Peyer's patch (tissue), 4 donors: ENCODE data around the gene CNRIP1. TPM values are rescaled to one million over a fixed set of nuclear protein-coding genes. Genes with fewer than 3 reads are reported as not detected.

Experiments used
- DNase-seq, 3 donors: peaks; one replicate each; pipeline ENCODE4 v3.0.0-alpha.2; 2017 to 2019
- H3K27ac ChIP-seq, 4 donors: fragments of 200-600 bp; sonication (generic); one replicate each; pipeline ENCODE4 v1.5.1; 2016 to 2019
- H3K27me3 ChIP-seq, 2 donors: fragments of 200-600 bp; sonication (generic); one replicate each; pipeline ENCODE4 v1.5.1; 2019
- H3K36me3 ChIP-seq, 3 donors: fragments of 200-600 bp; sonication (generic); one replicate each; pipeline ENCODE4 v1.5.1; 2016 to 2019
- H3K4me1 ChIP-seq, 4 donors: fragments of 200-600 bp; sonication (generic); one replicate each; pipeline ENCODE4 v1.5.1; 2016 to 2019
- H3K4me3 ChIP-seq, 4 donors: fragments of 200-600 bp; sonication (generic); 1 replicate in 3 of 4; 2 replicates in 1 of 4; pipeline ENCODE4 v1.5.1; 2016 to 2019; ENCODE audit warnings: mild to moderate bottlenecking in 1 of 4
- H3K9me3 ChIP-seq, 4 donors: fragments of 200-600 bp; sonication (generic); one replicate each; pipeline ENCODE4 v1.5.1; 2016 to 2019; ENCODE audit warnings: mild to moderate bottlenecking in 1 of 4
- POLR2A ChIP-seq, 2 donors: fragments of 450-650 bp; IDR thresholded peaks; one replicate each; pipeline ENCODE4 v1.5.1; 2017; ENCODE audit warnings: antibody characterized with exemption in 2 of 2, mild to moderate bottlenecking in 2 of 2, moderate library complexity in 2 of 2
- total RNA-seq, 4 donors: library from RNA; depleted of rRNA; stranded (reverse); fragments of >200 nt; gene quantifications; one replicate each; pipeline ENCODE4 v1.1.0, GENCODE V29; 2016
- TF ChIP-seq, protein P1 (sequence below), 6 experiments: fragments of 450-650 bp in 4 of 6; fragments of 200-600 bp in 2 of 6; sonication (generic) in 1 of 6; IDR thresholded peaks; one replicate each; pipeline ENCODE4 v1.5.1; 2017 to 2019; ENCODE audit warnings: antibody characterized with exemption in 6 of 6, mild to moderate bottlenecking in 3 of 6, moderate library complexity in 1 of 6

The CNRIP1 gene
- total RNA-seq, 4 donors from 2014 or later: 2.1 to 21.5 (median 4.8) TPM

GRCh38 chr2:68252400-68253218 is 67.1 kb downstream of the CNRIP1 start, which contains the start of gene PPP3R1:
Gene PPP3R1, minus strand, starts transcription at chr2:68252532. Its CDS starts 405 bp downstream, at chr2:68252127.
- peak within 1 kb of the TSS; percentile 67 to 94 (median 82) for H3K4me3 ChIP-seq
- no peaks in the 10 kb centered on the region for H3K36me3 ChIP-seq

GRCh38 chr2:68251855-68252399 is 67.8 kb downstream of the CNRIP1 start:
- H3K27me3 ChIP-seq: no peaks in the 10 kb centered on the region
- H3K9me3 ChIP-seq: no peaks in the 10 kb centered on the region
- no peaks in the 10 kb centered on the region for H3K36me3 ChIP-seq
- DNase-seq: peak in 2 of 3 donors; percentile 25 to 63
- H3K4me1 ChIP-seq: peaks cover 0 to 43% (median 7%) of the 10 kb centered on the region in 4 donors
- peak in 1 of 2 donors; percentile 32 for TF ChIP-seq POLR2A (IDR thresholded peaks at IDR 0.05)
- TF ChIP-seq, protein P1, sequence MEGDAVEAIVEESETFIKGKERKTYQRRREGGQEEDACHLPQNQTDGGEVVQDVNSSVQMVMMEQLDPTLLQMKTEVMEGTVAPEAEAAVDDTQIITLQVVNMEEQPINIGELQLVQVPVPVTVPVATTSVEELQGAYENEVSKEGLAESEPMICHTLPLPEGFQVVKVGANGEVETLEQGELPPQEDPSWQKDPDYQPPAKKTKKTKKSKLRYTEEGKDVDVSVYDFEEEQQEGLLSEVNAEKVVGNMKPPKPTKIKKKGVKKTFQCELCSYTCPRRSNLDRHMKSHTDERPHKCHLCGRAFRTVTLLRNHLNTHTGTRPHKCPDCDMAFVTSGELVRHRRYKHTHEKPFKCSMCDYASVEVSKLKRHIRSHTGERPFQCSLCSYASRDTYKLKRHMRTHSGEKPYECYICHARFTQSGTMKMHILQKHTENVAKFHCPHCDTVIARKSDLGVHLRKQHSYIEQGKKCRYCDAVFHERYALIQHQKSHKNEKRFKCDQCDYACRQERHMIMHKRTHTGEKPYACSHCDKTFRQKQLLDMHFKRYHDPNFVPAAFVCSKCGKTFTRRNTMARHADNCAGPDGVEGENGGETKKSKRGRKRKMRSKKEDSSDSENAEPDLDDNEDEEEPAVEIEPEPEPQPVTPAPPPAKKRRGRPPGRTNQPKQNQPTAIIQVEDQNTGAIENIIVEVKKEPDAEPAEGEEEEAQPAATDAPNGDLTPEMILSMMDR (IDR thresholded peaks at IDR 0.05): no peak
- H3K27ac ChIP-seq: peak overlapping the region; percentile 93 to 100 (median 96)
- peak overlapping the region; percentile 67 to 94 (median 82) for H3K4me3 ChIP-seq

More at GRCh38 chr2:68252400-68253218, 67.1 kb downstream of the CNRIP1 start, which contains the start of gene PPP3R1:
- no peaks in the 10 kb centered on the region for H3K27me3 ChIP-seq
- TF ChIP-seq, protein P1 (IDR thresholded peaks at IDR 0.05): no peak
- TF ChIP-seq POLR2A (IDR thresholded peaks at IDR 0.05): peak; percentile 81 to 91
- H3K27ac ChIP-seq: peak within 1 kb of the TSS; percentile 93 to 100 (median 96)
- peaks cover 0 to 37% (median 5%) of the 10 kb centered on the region in 4 donors for H3K4me1 ChIP-seq
- H3K9me3 ChIP-seq: no peaks in the 10 kb centered on the region
- peak; percentile 94 to 98 (median 98) for DNase-seq

DNA sequence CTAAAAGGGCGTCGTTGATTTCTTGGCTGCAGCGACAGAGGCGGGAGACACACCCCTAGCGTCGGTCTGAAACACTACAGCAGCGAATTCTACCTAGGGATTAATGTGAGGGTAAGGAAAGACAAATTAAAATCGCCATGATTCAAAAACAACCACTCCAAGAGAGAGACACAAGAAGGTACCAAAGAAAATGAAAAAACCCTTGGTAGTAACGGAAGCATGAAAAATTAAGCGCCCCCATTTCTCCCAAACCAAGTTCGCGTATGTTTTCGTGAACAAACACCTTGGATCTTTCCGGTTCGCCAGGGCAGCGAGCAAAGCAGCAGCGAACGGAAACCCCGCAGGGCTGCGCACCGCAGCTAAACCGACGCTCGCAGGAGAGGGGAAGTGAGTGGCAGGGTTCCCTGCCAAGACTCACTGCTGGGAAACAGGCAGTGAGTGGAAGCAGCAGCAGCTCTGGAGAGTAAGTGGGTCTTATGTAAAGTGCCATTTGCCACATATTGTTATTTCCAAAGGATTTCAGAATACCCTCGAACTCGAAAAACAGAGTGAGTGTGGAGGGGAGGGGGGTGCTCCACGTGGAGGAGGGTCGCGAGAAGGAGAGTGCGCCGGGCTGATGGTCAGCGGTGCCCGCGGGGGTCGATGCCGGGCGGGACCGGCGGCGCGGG is 68.4 kb downstream of the CNRIP1 start:
- DNase-seq: peak; percentile 70 to 92 (median 73)
- Histone ChIP-seq H3K27ac (peak overlapping the region; percentile 93 to 100 (median 96)), H3K9me3 (no peaks in the 10 kb centered on the region), H3K36me3 (no peaks in the 10 kb centered on the region), H3K27me3 (no peaks in the 10 kb centered on the region), H3K4me1 (peaks cover 0 to 46% (median 10%) of the 10 kb centered on the region in 4 donors), H3K4me3 (peak overlapping the region; percentile 67 to 94 (median 82))
- TF ChIP-seq, protein P1 (IDR thresholded peaks at IDR 0.05): peak; percentile 68 to 89 (median 76)
- peak; percentile 24 to 58 for TF ChIP-seq POLR2A (IDR thresholded peaks at IDR 0.05)

DNA sequence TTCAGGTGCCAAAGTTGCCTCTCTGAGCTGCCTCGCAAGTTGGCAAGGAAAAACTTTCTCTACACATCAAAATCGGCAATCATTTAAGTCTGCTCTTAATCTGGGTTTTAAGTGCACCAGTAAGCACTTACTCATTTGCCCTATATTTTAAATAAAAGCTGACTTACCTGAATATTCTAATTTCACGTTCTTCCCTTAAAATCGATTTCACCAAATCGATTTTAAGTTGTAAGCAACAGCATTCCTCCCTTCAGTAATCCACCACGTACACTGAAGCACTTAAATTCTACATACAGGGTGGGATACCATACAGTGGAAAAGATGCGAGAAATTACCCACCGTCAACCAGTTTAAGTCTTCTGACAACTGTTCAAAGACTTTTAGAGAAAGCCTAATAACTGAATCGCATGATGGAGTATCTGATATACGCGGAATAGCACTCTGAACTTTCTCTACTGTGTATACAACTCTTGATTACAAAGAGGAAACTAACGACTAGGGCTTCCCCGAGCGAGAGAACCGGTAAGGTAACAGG is 69.0 kb downstream of the CNRIP1 start:
- Histone ChIP-seq H3K27me3 (no peaks in the 10 kb centered on the region), H3K4me1 (peaks cover 0 to 46% (median 10%) of the 10 kb centered on the region in 4 donors), H3K9me3 (no peaks in the 10 kb centered on the region), H3K36me3 (no peaks in the 10 kb centered on the region), H3K4me3 (peak overlapping the region; percentile 67 to 94 (median 82)), H3K27ac (peak overlapping the region; percentile 93 to 100 (median 96))
- DNase-seq: no peak
- TF ChIP-seq POLR2A (IDR thresholded peaks at IDR 0.05): no peak
- TF ChIP-seq, protein P1 (IDR thresholded peaks at IDR 0.05): no peak

GRCh38 chr2:68250196-68250595 is 69.6 kb downstream of the CNRIP1 start:
- Histone ChIP-seq H3K9me3 (no peaks in the 10 kb centered on the region), H3K36me3 (no peaks in the 10 kb centered on the region), H3K4me3 (peak overlapping the region; percentile 67 to 94 (median 82)), H3K27me3 (no peaks in the 10 kb centered on the region), H3K27ac (peak overlapping the region; percentile 93 to 100 (median 96)), H3K4me1 (peaks cover 0 to 46% (median 10%) of the 10 kb centered on the region in 4 donors)
- TF ChIP-seq, protein P1 (IDR thresholded peaks at IDR 0.05): no peak
- no peak for TF ChIP-seq POLR2A (IDR thresholded peaks at IDR 0.05)
- DNase-seq: peak in 1 of 3 donors; percentile 25
